ENCODE measurements around the gene ROM1.
"Not testable (repeated sequence)": the region's sequence is repeated elsewhere in the genome, so short reads cannot be mapped to it uniquely, and the experiment has no call there.

Gene ROM1

DNA sequence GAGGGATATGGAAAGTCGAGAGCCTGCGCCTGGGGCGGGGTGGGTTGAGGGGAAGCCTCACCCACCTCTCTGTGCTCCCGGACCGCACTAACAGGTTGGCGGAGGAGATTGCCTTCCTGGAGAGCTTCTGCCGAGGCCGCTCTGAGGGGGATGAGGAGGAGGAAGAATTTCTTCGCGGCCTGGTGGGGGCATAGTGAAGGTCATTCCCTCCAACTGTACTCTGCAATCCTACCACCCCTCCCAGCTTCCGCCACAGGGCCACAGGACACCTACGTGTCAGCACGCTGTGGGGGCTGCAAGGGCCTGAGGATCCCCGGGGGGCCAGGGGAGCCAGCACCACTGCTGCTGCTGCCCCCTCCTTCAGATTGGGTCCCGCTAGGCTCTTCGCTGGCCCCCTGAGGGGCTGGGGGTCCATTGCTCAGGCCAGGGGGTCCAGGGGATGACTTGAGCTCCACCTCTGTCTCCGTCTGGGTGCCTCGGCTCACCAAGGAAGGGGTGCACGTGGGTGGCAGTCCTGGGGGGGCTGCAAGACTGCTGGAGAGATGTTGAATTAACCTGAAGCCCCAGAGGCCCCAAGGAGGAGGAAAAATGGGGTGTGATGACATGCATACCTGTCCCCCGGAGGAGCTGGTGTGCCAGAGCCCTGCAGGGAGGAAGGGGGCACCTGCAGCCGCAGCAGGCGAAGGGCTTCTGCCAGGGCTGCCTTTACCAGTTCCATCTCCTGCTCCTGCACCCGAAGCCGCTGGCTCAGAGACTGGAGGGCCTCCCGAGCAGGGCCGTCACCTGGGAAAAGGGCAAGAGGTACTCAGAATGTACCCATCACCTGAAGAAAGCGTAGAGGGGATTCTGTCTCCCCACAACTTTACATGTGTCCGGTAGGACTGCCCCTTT lies 2.0 kb upstream of the ROM1 start:
- no peak for DNase-seq

DNA sequence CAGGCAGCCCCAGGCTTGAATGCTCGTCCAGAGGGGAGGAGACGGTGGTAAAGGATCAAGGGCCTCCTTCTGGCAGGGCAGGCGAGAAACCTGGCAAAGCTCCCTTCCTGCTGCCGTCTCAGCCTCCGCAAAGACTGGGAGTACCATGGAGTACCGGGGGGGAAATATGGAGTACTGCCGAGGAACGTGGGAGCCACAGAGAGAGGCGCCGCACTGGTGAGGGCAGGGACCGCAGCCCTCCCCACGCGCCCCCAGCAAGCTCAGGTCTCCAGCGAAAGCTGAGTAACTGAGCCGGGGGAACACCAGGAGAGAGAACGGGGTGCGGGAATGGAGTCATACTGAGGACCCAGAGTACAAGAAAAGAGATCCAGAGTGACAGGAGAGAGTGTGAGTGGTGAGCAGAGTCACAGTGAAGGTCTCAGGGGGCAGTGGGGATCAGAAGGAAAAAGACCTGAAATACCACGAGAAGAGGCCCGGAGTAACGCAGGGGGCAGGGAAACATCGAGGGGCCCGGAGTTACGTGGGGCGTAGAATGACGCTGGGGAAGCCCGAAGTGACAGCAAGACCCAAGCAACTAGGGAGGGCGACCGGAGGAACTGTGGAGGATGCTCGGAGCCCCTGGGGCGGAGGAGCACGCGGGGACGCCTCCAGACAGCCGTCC lies 1.2 kb upstream of the ROM1 start:
- no peak for DNase-seq

DNA sequence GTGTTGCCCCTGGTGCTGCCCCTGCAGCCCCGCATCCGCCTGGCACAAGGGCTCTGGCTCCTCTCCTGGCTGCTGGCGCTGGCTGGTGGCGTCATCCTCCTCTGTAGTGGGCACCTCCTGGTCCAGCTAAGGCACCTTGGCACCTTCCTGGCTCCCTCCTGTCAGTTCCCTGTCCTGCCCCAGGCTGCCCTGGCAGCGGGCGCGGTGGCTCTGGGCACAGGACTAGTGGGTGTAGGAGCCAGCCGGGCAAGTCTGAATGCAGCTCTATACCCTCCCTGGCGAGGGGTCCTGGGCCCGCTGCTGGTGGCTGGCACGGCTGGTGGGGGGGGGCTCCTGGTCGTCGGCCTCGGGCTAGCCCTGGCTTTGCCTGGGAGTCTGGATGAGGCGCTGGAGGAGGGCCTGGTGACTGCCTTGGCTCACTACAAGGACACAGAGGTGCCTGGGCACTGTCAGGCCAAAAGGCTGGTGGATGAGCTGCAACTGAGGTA lies 278 bp downstream of the ROM1 start:
- DNase-seq: no peak

DNA sequence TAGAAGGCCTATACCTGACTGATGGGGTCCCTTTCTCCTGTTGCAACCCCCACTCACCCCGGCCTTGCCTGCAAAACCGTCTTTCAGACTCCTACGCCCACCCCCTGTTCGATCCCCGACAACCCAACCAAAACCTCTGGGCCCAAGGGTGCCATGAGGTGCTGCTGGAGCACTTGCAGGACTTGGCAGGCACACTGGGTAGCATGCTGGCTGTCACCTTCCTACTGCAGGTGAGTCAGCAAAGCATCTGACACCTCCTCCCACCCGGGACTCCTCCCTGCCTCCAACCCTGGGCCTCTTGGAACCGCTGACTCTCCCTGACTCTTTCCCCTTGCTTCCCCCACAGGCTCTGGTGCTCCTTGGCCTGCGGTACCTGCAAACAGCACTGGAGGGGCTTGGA lies 1.2 kb downstream of the ROM1 start:
- no peak for DNase-seq

DNA sequence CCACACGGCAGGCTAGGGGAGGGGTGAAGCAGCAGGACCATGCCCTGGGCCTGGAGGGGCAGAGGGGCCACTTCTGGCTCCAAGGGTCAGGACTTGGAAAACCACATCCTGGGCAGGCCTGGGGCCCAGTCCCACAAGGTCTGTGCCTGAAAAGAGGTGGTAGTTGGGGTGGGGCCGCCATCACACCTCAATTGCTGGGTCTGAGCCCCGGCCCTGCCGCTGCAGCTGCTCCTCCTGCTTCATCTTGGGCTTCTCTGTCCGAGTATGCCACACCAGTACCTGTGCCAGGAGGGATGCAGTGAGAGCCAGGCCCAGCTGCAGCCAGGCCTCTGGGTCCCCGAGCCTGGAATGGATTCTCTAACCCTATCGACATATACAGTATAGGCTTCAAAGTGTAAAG lies 2.5 kb downstream of the ROM1 start:
- no peak for DNase-seq

DNA sequence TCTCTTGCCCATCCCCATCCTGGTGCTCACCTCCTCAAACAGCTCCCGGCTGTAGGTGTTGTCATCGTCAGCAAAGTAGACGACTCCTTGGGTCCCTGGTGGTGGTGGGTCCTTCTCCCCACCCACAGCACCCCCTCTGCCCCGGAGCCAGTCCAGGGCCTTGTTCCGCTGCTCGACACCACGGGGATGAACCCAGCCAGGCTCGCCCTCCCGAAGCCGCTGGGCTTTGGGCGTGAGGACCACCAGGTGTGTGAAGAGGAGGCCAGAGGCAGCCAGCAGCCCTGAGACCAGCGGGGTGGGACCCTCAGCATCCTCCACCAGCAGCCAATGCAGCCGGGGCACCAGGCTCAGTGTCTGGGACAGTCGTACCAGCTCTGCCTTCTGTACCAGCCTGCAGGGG lies 3.9 kb downstream of the ROM1 start:
- not testable (repeated sequence) for DNase-seq

DNA sequence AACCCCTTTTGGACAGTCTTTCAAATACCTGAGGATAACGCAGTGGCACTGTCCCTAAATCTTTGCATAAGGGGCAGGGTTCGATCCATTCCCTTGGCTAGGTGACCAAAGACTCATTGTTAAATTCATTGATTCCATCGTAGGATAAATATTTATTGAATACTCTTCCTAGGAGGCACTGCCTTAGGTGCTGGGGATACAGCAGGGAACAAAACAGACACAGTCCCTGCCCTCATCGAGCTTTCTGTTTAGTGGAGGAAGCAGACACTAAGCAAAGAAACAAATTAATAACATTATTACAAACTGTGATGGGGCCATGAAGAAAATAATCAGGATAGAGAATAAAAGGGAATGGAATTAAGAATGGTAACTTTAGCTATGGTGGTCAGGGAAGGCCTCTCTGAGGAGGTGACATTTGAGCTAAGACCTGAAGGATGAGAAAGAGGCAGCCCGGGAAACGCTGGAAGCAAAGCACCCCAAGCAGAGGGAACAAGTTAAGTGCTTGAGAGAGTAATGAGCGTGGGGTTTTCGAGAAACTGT lies 8.0 kb downstream of the ROM1 start:
- no peak for DNase-seq

DNA sequence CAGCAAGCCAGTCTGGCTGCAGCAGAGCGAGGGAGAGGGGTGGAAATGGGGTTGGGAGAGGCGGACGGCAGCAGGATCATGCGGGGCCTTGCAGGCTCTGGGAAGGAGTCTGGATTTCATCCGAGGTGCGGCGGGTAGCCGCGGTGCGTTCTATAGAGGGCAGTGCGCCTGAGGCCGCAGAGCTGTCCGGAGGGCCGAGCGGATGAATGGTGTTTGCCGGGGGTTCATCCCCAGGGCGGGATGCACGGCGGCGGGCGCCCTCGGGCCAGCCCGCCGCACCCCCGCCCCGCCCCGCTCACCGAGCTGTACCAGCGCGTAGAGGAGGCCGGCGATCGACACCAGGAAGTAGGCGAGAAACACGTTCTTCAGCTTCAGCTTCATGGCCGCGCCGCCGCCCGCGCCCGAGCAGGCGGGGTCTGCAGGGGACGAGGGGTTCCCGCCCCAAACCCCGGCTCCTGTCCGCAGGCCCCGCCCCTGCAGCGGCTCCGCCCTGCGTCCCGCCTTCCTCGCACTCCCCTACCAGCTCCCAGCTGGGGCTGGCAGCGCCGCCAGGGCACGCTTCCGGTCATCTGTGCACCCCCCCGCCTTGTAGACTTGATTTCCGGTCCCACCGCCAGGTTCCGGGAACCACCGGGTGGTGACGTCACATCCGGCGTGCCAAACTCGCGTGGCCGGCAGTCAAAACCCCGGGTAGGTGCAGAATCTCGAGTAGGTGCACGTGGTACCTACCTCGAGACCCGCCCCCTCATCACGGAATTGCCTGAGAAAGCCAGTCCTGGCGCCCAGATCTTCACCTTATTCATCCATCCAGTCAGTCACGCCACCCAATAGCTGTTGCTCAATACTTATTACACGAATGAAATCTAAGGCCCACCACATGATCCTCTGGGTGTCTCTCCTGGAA lies 8.8 kb downstream of the ROM1 start, which contains the start of gene B3GAT3:
Gene B3GAT3 (minus strand): TSS at position 420 of the 904 bp plus-strand sequence. CDS start 39 bp downstream, at position 381.
- peak; percentile 84 for DNase-seq

DNA sequence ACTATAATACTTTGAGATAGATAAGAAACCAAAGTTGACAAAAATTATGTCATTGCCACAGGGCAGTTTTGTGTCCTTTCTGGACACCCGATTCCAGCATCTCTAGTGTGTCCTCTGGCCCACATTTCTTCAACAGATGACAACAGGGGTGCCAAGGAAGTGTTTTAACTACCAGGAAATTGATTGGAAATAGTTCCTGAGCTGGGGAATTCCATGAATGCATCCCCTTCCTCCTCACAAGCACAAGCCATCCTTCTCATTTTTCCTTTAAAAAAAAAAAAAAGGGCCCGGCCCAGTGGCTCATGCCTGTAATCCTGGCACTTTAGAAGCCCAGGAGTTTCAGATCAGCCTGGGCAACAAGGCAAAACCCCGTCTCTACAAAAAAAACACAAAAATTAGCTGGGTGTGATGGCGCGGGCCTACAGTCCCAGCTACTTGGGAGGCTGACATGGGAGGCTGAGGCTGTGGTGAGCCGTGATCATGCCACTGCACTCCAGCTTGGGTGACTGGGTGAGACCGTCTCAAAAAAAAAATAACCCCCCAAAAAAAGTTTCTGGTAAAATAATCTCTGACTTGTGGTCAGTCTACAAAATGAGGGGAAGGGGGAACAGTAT lies 9.5 kb downstream of the ROM1 start:
- DNase-seq: no peak

DNA sequence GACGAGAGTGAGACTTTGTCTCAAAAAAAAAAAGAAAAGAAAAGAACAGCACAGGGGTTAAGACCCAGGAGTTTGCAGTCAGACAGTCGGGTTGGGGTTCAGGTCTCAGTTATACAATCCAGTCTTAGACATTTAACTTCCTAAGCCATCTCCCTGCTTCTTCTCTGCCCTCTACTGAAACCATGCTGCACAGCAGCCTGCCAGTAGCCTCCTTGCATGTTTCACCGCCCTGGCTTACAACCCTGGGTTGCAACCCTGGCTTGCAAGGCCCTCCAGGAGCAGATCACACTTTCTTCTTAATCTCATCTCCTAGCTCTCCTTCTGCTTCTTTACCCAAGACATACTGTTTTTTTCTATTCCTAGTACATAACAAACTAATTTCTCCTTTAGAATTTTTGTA lies 14.7 kb downstream of the ROM1 start:
- no peak for DNase-seq

DNA sequence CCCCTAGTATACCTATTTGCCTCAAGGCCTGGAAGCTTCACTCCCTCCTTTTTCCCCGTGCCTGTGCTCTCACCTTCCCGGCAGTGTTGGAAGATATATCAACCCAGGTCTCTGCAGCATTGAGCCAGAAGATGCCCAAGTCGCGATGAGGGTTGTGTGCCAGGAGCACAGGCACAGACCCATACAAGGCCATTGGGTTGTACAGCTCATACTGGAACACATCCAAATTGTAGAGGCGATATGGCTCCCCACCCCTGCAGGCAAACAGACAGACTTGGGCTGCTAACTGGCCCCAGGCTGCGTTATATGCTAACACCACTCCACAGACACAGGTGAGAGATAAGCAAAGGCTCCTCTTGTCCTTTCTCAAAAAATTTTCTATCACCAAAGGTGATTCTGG lies 19.4 kb downstream of the ROM1 start:
- no peak for DNase-seq

DNA sequence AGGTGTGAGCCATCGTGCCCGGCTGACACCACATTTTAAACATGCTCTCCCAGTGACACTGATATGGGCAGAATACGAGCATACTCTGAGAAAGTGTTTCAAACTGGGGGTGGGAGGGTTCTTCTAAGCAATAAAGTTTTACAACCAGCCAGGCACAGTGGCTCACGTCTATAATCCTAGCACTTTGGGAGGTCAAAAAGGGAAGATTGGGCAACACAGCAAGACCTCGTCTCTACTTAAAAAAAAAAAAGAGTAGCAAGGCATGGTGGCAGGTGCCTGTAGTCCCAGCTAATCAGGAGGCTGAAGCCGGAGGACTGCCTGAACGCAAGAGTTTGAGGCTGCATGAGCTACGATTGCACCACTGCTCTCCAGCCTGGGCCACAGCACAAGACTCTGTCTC lies 31.2 kb downstream of the ROM1 start:
- DNase-seq: no peak

DNA sequence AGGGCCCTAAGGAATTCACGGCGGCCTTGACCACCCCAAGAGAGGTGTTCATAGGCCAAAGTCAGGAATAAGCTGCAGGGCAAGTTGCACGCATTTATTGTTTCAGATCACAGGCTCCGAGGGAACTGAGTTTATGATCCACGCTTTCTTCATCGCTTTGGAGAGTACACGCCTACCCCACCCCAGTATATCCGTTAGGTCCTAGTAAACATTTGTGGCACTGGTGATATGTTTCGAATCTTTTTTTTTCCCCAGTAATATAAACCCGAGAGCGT lies 32.6 kb downstream of the ROM1 start:
- DNase-seq: no peak

DNA sequence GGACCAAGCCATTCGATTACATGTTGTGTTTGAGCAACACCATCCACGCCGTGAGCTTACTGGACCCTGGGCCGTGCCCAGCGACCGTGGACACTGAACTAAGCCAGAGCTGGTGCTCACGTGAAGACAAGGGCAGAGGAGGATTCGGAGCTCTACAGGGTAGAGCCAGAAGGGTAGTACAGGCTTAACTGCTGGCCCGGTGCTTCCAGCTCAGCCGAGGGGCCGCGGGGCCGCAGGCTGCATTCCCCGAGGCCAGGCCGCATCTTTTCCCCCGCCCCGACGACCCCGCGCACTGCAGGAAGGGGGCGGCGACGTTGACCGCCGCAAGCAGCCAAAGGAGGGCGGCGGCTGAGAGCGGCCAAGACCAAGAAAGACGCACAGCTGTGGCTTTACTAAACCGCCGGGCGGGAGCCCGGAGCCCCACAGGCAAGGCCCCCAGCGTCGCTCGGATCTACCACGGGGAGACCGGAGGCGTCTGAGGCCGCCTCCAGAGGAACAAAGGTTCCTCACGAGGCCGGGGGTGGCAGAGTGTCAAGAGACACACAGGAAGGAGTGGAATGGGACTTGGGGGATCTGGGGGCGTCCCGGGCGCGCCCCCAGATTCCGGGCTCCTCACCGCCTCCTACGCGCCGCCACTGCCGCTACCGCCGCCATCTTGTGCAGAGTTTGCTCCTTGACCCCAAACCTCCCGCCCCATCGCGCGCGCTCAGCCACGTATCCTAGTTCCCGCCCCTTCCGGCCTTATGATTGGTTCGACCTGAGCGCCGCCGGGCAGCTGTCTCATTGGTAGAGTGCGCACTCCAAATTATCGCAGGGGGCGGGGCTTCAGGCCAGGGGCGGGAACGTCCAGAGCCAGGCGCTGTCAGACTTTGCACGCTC lies 33.1 kb downstream of the ROM1 start, which contains the start of gene GANAB:
Gene GANAB (minus strand): TSS at position 668 of the 879 bp plus-strand sequence. CDS start 14 bp downstream, at position 654.
- peak; percentile 87 for DNase-seq

DNA sequence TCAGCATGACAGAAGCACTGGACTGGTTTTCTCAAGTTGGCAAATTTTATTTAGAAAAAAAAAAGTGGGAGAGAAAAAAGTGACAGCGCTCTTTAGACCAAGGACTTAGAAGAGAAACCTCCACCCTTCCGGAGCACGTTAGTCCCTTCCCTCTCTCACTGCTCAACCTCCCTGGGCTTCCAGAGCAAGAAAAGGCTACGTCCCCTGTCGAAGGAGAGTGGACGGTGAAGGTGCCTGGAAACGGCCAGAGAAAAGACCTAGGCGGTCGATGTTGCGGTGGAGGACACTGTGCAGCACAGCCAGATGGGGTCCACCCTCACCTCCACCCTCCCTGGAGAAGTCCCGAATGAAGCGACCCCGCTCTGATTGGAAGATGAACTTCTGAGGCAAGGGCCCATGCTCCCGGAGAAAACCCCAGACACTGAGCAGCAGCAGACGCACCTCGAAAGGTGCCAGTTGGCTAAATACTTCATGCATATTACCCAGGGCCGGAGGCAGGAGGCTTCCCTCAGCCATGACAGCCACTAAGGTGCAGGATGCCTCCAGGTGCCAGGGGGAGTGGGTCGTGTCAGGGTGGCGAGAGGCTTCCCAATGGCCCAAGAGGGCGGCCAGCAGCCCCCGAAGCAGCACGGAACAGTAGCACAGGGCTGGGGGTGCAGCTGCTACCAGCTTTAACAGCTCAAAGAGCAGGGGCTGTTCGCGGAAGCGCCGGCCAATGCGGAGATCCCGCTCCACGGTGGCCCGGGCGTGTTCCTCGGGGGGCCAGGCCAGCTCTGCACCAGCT lies 34.0 kb downstream of the ROM1 start:
- DNase-seq: no peak

DNA sequence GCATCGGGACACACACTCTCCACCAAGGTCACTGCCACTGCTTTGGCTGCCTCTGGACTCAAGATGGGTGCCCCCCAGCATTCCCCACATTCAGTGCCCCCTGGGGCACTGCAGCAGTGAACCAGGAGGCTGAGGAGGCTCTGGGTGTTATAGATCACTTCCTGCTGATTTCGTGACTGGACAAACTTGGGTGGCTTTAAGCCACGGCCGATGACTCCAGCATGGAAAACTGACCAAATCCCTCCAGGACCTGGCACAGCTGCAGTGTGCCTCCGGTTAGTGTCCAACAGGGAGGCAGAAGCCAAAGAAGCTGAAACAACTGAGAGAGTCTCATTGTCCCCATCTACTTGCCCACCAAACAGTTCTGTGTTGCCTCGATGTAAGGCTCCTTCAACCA lies 34.5 kb downstream of the ROM1 start:
- no peak for DNase-seq

DNA sequence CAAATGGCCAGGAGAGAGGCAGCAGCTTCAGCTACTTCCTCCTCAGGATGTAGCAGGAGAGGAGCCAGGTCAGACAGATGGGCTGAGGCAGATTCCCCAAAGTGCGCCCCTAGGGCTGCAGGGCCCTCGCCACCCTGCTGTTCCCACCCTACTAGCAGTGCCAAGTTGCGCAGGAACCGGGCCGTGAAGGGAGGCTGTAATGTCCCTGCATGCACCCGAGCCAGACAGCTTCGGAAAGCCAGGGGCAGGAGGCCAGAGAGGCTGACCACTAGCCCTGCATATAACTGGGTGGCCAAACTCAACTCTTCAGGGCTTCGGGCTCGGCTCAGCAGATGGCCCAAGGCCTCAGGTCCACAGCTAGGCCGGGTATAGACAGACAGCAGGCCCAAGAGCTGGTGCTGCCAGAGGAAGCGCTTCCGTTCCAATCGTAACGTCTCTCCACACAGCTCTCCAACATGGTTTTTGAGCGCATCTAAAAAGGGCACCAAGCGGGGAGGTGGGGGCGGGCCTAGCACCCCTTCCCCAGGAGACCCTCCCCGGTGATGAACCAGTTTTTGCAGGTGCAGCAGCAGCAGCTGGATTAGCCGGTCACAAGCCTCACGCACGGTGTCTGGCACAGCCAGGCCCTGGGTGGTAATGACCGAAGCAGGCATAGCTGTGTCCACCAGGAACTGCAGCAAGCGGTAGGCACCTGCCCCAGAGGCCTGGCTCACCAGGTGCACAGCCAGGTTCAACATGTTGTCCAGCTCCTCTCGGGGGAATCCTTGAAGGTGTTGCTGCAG lies 35.3 kb downstream of the ROM1 start:
- no peak for DNase-seq

DNA sequence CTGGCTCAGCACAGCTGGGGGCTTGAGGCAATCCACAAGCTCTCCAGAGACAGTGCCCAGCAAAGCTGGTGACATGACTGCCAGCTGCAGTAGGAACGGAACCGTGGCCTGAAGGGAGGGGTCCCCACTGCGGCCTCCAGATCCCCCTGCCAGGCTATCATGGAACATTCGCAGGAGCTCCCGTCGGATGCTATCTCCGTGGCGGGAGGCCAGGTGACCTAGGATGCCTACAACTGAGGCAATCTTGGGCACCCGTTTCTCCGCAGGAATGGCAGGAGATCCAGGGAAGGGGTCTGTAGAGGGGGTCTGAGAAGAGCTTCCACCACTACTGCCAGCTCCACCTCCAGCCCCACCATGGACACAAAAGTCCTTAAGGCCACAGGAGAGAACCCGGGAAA lies 35.9 kb downstream of the ROM1 start:
- no peak for DNase-seq

DNA sequence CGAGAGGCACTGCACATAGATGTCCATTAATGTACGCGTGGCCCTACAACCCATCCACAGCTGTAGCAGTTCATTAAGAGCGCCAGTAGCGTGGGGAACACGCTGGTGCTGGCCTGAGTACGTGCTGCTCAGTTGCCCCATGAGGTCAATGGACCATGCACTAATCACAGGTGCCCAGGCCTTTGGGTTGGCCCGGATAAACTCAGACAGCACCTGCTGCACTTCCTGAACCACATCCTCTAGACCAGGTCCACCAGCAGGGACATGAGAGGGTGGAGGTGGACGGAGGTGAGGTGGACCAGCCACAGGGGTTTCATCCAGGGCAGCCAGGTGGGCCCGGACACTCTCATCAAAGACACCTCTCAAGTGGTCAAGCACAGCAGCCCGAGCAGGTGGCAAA lies 36.4 kb downstream of the ROM1 start:
- no peak for DNase-seq

DNA sequence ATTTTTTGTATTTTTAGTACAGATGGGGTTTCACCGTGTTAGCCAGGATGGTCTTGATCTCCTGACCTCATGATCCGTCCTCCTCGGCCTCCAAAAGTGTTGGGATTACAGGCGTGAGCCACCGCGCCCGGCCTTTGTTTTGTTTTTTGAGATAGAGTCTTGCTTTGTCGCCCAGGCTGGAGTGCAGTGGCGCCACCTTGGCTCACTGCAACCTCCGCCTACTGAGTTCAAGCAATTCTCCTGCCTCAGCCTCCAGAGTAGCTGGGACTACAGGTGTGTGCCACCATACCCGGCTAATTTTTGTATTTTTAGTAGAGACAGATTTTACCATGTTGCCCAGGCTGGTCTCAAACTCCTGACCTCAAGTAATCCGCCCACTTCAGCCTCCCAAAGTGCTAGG lies 37.2 kb downstream of the ROM1 start:
- not testable (repeated sequence) for DNase-seq

Measured in GF-D8 (cell line).